HG02571 (cell line): ENCODE measurements around the gene POLR2A.
"Not testable (repeated sequence)": the region's sequence is repeated elsewhere in the genome, so short reads cannot be mapped to it uniquely, and the experiment has no call there.

Experiments
- ATAC-seq: cut with Tn5 transposase; IDR thresholded peaks from one replicate; pipeline ENCODE4 v1.9.1; 2021; ENCODE audit warnings: mild to moderate bottlenecking, moderate library complexity; ENCODE audit not compliant: unreplicated experiment

Gene POLR2A

DNA sequence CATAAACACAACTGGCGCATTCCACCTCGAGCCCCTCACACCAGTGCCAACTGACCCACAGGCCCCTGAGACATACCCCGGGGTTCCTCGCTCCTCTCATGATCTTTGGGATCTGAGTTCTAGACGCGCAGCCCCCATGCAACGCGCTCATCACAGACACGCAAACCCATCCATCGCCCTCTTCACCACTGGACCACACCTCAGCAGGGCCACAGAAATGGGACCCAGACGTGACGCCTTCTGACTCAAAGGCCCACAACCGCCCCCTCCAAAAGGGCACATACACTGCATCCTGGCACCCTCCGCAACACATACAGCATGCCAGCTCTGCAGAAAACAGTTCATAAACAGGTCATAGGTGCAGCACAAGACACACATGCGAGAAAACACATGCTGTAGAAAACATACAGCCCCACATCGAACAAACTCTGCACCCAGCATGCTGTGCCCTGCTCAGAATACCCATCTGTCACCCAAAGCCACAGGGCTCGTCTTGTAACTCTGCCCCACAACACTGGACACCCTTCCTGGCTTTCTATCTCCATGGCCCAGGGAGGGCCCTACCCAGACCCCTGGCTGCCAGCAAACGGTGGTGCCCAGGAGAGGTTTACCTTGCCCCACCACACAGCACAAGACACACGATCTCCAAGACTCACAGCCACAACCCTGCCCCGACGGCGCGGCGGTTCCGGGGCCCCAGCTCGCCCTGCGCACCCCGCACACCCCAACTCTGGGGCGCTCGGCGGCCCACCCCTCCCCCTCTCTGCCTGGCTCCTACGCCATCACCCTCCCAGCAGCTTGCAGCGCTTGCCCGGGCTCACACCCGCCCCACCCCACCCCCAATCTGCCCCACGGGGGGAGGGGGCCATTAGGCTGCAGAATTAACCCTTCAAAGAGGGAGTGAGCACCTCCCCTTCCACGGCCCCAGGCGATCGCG lies 5.6 kb upstream of the POLR2A start:
- ATAC-seq: no peak

DNA sequence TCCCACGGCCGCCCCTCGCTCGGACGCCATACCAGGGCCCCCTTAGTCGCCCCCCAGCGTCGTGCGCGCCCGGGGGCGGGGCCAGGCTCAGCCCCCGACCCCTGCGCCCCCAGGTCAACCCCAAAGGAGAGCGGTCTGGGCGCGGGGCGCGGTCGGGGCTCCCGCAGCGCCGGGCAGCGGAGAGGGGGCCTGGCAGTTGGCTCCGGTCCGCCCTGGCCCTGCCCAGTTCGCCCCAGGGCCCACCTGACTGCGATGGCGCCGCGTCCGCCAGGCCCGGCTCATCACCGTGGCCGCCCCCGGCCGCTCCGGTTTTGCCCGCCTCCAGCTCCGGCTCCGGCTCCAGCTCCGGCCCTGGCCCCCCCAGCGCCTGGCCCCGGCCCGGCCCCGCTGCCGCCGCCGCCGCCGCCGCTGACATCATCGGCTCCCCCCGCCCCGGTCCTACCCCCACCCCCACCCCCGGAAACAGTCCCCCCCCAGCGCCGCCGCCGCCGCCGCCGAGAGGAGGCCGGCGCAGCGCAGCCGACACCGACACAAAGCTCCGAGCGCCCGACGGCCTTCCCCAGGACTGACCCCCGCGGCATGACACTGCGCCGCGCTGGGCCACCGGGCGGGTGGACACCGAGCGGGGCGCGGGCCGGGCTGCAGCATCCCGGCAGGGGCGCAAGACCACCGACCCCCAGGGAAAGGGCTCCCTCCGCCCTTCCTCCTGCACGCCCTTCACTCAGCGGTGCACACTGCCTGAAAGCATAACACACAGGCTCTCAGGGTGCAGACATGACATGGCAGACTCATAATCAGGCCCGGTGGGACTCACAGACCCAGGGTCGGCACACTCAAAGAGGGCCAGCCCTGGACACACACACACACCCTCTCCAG lies 4.7 kb upstream of the POLR2A start, which contains the start of gene ZBTB4:
TSS of gene ZBTB4 (minus strand) at position 419 of the 876 bp plus-strand sequence. CDS start 12,830 bp downstream, outside the sequence.
- no peak for ATAC-seq

DNA sequence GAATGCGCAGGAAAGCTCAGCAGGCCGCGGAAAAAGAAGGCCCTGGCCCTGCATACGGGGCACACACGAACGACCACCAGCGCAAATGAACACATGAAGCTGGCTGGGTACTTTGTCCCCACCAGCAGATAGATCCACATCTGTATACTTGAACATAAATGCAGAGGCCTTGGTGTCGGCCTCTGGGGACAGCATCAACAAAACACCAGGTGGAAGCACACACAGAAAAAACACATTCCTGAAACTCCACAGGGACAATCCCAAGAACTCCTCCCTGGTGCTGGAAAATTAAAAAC lies 4.1 kb upstream of the POLR2A start:
- ATAC-seq: no peak

DNA sequence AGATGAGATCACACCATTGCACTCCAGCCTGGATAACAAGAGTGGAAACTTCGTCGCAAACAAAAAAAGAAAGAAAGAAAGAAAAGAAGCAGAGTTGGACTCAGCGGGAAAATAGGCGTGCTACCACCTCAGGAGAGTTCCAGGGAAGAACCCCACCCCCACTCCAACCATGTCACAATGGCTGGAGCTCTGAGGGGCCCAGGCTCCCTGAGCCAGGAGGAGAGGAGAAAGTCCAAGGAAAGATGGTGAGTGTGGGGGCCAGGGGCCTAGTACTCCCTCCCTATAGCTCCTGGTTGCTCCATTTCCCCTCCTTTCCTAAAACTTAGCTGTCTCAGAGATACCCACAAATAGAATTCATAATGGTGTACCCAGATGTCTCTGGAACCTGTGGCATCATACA lies 2.9 kb upstream of the POLR2A start, which contains the start of gene SLC35G6:
TSS of gene SLC35G6 (plus strand) at position 172 of the 400 bp plus-strand sequence. CDS start at position 243, 71 bp downstream.
- ATAC-seq: not testable (repeated sequence)

DNA sequence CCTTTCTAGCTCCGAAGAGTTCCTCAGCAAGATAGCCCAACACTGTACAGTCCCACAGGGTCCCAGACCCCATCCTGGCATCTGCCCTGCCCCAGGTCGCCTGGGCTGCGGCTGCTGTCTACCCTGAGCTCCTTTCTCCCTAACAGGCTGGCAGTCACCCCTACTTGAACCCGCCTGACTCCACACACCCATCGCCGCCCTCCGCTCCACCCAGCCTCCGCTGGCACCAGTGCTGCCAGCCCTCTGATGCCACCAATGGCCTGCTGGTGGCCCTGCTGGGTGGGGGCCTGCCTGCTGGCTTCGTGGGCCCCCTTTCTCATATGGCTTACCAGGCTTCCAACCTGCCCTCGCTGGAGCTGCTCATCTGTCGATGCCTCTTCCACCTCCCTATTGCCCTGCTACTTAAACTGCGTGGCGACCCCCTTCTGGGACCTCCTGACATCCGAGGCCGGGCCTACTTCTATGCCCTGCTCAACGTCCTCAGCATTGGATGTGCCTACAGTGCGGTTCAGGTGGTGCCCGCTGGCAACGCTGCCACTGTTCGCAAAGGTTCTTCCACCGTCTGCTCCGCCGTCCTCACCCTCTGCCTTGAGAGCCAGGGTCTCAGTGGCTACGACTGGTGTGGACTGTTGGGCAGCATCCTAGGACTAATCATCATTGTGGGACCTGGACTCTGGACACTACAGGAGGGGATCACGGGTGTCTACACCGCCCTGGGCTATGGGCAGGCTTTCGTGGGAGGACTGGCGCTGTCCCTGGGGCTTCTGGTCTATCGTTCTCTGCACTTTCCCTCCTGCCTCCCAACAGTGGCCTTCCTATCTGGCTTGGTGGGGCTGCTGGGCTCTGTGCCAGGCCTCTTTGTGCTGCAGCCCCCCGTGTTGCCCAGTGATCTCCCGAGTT lies 2.1 kb upstream of the POLR2A start:
- ATAC-seq: not testable (repeated sequence)

DNA sequence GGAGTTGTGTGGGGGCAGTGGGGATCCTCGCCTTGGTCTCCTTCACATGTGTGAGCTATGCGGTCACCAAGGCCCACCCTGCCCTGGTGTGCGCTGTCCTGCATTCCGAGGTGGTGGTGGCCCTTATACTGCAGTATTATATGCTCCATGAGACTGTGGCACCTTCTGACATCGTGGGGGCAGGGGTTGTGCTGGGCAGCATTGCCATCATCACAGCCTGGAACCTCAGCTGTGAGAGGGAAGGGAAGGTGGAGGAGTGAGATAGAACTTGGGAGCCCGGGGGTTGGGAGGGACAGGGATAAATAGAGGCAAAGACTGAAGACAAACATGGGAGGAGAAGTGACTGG lies 1.5 kb upstream of the POLR2A start:
- not testable (repeated sequence) for ATAC-seq

DNA sequence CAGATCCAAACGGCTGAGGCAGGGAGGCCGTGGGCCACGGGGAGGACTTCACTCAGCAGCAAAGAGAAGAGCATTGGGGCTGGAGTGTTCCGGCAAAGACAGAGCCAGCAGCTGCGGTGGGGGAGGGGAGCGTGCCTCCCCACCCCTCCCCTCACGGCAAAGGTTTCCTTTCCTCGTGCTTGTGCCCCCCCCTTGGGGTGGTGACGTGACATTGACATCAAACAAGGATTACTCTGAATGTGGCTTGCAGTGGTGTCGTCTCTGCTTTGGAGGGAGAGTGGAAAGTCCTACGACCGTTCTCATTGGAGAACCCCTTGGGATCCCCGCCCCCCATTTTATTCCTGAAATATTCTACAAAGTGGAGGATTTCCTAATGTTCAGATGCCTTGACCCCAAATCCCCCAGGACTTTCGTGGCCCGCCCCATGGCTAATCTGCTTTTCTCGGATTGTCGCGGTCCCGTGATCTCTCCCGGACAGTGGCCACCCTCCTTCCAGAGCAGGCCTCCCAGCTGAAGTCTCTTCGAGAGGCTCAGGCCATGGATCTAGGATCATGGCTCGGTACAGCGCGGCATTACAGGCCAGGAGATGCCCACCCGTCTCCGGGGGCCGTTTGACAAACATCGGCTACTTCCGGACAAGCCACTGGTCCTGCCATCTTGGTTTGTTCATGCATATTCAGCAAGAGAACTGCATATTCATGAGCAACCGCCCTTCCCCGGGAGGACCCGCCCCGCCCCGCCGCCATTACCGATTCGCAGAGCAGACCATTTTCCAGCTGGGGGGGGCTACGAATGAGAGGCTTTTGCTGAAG lies 705 bp upstream of the POLR2A start:
- ATAC-seq: peak; percentile 39

DNA sequence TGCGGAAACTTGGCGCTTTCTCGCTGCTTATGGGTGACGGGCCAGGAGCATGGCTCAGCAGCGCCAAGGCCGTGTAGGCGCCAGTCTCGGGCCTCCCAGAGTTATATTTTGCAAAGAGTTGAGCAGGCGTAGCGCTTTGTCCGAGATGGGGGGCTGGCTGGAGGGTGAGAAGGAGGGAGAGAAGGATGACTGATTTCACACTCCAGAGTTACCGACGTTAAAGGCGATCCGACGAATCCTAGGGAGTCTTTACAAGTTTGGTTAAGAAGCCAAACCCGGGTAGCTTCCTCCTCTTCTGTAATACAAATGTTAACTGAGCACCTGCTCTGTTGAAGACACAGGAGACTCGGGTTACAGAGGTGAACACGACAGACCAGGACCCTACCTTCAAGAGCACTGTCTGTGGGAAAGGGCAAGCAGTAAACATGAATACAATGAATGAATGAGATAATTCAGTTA lies 782 bp downstream of the POLR2A start:
- no peak for ATAC-seq

DNA sequence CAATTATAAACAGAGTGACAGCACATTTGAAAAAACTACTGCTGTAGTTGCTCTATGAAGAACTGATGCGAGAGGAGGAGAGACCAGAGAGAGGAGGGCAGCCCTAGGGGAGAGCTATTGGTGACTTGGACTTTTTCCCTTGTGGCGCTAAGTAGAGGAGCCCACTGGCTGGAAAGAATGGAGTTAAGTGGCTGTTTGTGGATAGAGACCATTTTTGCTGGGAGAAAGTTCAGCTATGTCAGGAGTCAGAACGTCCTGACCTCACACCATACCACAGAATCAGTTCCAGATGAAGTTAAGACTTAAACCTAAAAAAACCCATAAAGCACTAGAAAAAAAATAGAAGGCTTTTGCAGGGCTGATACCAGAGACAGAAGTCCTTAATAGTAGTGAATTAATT lies 2.0 kb downstream of the POLR2A start:
- ATAC-seq: no peak

DNA sequence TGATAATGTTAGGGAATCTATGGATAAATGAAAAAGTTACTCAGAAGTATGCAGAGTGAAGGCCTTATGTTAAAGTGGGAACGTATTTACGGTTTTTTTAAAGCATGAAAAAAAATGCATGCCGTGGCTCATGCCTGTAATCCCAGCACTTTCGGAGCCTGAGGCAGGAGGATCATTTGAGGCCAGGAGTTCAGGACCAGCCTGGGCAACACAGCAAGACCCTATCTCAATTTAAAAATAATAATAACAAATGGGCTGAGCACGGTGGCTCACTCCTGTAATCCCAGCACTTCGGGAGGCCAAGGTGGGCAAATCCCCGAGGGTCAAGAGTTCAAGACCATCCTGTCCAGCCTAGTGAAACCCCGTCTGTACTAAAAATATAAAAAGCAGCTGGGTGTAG lies 6.0 kb downstream of the POLR2A start:
- ATAC-seq: no peak

DNA sequence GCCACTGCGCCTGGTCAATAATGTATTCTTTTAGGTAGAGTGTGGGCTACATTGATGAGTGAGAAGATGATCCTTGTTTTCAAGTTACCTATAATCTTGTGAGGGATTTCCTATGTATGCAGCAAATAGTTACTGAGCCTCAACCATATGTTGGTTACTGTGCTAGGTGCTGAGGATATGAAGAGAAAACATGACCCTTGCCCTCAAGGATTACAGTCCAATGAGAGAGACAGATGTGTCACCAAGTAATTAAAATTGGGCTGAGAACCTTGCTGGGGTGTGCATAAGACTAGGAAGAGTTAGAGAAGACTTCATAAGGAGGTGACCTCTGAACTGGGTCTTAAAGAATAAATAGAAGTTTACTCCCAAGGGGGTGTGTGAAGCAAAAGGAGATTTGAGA lies 7.4 kb downstream of the POLR2A start:
- ATAC-seq: no peak

DNA sequence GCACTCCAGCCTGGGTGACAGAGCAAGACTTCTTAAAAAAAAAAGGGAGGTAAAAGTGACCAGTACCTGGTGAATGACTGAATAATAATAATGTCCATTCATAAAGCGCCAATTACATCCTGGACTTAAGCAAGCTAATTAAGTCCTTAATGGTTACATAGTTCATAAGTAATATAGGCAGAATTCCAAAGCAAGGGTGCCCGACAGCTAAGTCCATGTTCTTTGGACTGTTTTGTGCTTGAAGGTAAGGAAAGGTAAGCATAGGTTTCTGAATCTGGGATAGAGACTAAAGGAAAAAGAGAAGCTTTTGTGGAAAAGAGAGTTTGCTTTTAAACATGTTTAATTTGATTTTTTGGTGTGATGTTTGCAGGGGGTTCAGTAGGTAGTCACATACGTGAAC lies 9.8 kb downstream of the POLR2A start:
- ATAC-seq: no peak

DNA sequence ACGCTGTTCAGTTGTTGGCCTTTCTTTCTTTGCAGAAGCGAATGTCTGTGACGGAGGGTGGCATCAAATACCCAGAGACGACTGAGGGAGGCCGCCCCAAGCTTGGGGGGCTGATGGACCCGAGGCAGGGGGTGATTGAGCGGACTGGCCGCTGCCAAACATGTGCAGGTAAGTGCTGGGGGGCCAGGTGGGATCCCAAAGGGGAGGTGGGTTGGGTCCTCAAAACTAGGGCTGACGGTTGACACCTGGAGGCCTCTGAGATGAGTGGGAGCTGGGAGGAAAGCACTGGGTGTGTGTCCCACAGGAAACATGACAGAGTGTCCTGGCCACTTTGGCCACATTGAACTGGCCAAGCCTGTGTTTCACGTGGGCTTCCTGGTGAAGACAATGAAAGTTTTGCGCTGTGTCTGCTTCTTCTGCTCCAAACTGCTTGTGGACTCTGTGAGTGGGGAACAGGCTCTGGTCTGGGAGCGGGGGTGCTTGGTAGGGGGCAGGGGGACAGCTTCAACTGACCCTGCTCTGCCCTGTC lies 11.8 kb downstream of the POLR2A start:
- ATAC-seq: no peak

DNA sequence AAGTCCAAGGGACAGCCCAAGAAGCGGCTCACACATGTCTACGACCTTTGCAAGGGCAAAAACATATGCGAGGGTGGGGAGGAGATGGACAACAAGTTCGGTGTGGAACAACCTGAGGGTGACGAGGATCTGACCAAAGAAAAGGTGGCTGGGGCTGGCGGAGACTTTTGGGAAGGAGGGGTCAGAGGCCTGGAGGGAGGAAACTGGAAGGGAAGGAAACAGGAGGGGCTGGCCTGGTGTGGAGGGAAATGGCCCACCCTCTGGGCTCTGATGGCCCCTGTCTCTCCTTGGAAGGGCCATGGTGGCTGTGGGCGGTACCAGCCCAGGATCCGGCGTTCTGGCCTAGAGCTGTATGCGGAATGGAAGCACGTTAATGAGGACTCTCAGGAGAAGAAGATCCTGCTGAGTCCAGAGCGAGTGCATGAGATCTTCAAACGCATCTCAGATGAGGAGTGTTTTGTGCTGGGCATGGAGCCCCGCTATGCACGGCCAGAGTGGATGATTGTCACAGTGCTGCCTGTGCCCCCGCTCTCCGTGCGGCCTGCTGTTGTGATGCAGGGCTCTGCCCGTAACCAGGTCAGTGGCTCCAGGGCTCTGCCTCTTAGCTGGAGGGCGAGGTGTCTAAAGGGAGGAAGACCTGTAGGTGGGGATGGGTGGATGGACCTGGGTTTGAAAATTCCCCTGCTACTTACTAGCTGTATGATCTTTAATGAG lies 12.5 kb downstream of the POLR2A start:
- no peak for ATAC-seq

DNA sequence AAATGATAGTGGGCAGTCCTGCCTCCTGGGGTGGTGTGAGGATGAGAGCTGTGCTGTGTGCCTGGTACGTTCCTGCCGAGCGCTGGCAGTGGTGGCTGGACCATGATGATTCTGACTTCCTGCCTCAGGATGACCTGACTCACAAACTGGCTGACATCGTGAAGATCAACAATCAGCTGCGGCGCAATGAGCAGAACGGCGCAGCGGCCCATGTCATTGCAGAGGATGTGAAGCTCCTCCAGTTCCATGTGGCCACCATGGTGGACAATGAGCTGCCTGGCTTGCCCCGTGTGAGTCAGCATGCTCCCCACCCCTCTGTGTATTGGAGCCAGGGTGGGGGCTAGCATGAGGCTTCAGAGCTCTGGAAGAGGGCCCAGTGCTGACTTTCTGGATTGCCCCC lies 13.1 kb downstream of the POLR2A start:
- no peak for ATAC-seq

DNA sequence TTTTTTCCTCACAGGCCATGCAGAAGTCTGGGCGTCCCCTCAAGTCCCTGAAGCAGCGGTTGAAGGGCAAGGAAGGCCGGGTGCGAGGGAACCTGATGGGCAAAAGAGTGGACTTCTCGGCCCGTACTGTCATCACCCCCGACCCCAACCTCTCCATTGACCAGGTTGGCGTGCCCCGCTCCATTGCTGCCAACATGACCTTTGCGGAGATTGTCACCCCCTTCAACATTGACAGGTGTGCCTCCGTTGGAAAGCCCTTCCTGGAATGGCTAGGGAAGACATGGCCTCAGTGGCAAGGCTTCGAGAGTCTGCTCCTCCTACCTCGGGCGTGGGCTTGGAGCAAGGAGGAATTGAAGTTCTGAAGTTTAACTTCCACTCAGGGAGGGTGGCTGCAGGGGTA lies 13.5 kb downstream of the POLR2A start:
- ATAC-seq: no peak

DNA sequence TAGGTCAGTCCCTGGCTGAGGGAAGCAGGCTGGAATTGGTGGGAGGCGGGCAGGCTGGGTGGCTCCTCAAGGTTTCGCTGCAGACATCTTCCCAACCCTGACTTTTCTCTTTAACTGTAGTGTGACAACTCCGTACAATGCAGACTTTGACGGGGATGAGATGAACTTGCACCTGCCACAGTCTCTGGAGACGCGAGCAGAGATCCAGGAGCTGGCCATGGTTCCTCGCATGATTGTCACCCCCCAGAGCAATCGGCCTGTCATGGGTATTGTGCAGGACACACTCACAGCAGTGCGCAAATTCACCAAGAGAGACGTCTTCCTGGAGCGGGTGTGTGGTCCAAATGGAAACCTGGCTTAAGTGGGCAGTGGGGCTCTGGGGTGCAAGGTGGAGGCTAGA lies 15.0 kb downstream of the POLR2A start:
- ATAC-seq: no peak

DNA sequence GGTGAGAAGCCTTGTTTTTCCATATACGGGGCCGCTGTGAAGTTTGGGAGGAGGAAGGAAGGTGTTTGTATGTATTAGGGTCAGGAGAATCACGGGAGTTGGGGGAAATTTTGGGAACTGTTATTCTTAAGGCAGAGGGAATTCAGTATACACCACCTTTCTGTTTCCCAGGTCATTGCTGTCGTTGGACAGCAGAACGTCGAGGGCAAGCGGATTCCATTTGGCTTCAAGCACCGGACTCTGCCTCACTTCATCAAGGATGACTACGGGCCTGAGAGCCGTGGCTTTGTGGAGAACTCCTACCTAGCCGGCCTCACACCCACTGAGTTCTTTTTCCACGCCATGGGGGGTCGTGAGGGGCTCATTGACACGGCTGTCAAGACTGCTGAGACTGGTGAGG lies 17.6 kb downstream of the POLR2A start:
- no peak for ATAC-seq
